PC-9 (cell line): ENCODE results near the gene SORBS1.

Experiments
- CTCF ChIP-seq: fragments of 200-600 bp; sonication (generic); conservative IDR thresholded peaks from 2 replicates; pipeline ENCODE4 v1.6.1; 2017; ENCODE audit warnings: mixed run types, antibody characterized with exemption, mild to moderate bottlenecking, moderate library complexity
- EZH2 ChIP-seq: fragments of 200-600 bp; sonication (generic); IDR thresholded peaks from 2 replicates; pipeline ENCODE4 v1.8.0; 2017; ENCODE audit warnings: antibody characterized with exemption, low read depth

GRCh38 chr10:95326396-95326795, 234.8 kb downstream of the SORBS1 start:
- TF ChIP-seq CTCF, result no peak
- TF ChIP-seq EZH2, result no peak
